Sigmoid colon (tissue), 7 donors: ENCODE data around the gene PLCH1. TPM values are rescaled to one million over a fixed set of nuclear protein-coding genes. Genes with fewer than 3 reads are reported as not detected.

Source experiments
- DNase-seq: peaks from one replicate; pipeline ENCODE4 v3.0.0-alpha.2; 2019
- H3K27ac ChIP-seq, 4 donors: fragments of 200-600 bp; sonication (generic); one replicate each; pipeline ENCODE4 v1.5.1; 2016 to 2019; ENCODE audit warnings: mild to moderate bottlenecking in 1 of 4
- H3K27me3 ChIP-seq, 3 donors: fragments of 200-600 bp; sonication (generic); one replicate each; pipeline ENCODE4 v1.5.1; 2019; ENCODE audit warnings: mild to moderate bottlenecking in 1 of 3
- H3K36me3 ChIP-seq, 4 donors: fragments of 200-600 bp; sonication (generic); one replicate each; pipeline ENCODE4 v1.5.1; 2016 to 2019
- H3K4me1 ChIP-seq, 4 donors: fragments of 200-600 bp; sonication (generic); one replicate each; pipeline ENCODE4 v1.5.1; 2017 to 2019
- H3K4me3 ChIP-seq, 4 donors: fragments of 200-600 bp; sonication (generic); one replicate each; pipeline ENCODE4 v1.5.1; 2017 to 2019; ENCODE audit warnings: mild to moderate bottlenecking in 2 of 4, moderate library complexity in 1 of 4
- H3K9me3 ChIP-seq, 4 donors: fragments of 200-600 bp in 3 of 4; sonication (generic) in 3 of 4; one replicate each; pipeline versions ENCODE4 v1.5.1 to v1.6.1; 2013 to 2019
- EP300 ChIP-seq, 4 donors: sonication (generic); formaldehyde crosslinking; IDR thresholded peaks; one replicate each; pipeline ENCODE4 v1.6.1; 2017; ENCODE audit warnings: antibody characterized with exemption in 4 of 4
- POLR2A ChIP-seq, 2 donors: fragments of 450-650 bp; IDR thresholded peaks; one replicate each; pipeline ENCODE4 v1.6.1; 2016; ENCODE audit warnings: antibody characterized with exemption in 2 of 2, mild to moderate bottlenecking in 2 of 2, moderate library complexity in 2 of 2
- POLR2AphosphoS5 ChIP-seq, 4 donors: sonication (generic); formaldehyde crosslinking; IDR thresholded peaks; one replicate each; pipeline ENCODE4 v1.6.1; 2017; ENCODE audit warnings: antibody characterized with exemption in 4 of 4
- WGBS, 2 donors: extraction: QIAGEN DNeasy Blood & Tissue Kit; methylation state at CpG; one replicate each; pipeline ENCODE4 v1.1.7; 2013; 5-methylcytosine and 5-hydroxymethylcytosine counted together
- intact Hi-C: fragments of 100-400 bp; cut with DNase I; formaldehyde crosslinking; loops from one replicate; pipeline ENCODE4 v1.15.1; 2023
- polyA plus RNA-seq, 3 donors: library from polyadenylated mRNA; stranded (reverse); fragments of 200-250 nt; gene quantifications; one replicate each; pipeline ENCODE4 v1.2.3, GENCODE V29; 2013
- total RNA-seq, 4 donors: library from RNA; depleted of rRNA; stranded (reverse); fragments of >200 nt; gene quantifications; one replicate each; pipeline ENCODE4 v1.1.0, GENCODE V29; 2016
- TF ChIP-seq, protein P1 (sequence below), 4 experiments: fragments of 450-650 bp in 3 of 4; fragments of 200-600 bp in 1 of 4; IDR thresholded peaks; one replicate each; pipeline ENCODE4 v1.5.1; 2016 to 2019; ENCODE audit warnings: antibody characterized with exemption in 4 of 4, mild to moderate bottlenecking in 3 of 4, moderate library complexity in 2 of 4
- donor health status: healthy with polysubstance abuse.
- donor health status: Bipolar disorder and iron deficiency.
- donor health status: healthy.

The PLCH1 gene
- total and polyA plus RNA-seq, 7 donors = 0.36 to 1.9 (median 0.83) TPM

DNA sequence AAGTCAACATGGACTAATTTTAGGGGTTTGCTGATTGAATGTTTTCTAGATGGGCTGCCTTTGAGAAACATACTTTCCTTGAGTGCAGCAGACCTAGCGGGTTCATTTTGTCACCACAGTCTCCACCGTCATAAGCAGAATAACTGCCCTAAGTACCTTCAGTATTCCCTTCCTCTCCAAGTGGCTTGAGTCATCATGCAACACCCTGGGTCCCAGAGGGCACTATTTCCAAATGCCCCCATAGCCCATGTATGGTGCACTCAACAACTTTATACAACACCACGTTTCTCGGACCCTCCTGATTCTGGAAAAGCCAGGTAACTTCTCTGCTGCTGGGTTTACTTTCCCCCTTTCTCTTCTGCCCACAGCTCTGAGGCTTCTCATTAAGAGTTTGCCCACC is 300.1 kb downstream of the PLCH1 start:
- DNase-seq = no peak
- Histone ChIP-seq H3K4me1 (no peaks in the 10 kb centered on the region), H3K36me3 (no peaks in the 10 kb centered on the region), H3K4me3 (no peak overlapping the region), H3K27ac (no peak overlapping the region), H3K9me3 (no peaks in the 10 kb centered on the region), H3K27me3 (no peaks in the 10 kb centered on the region)
- intact Hi-C loops = no loop called here
- TF ChIP-seq, protein P1, sequence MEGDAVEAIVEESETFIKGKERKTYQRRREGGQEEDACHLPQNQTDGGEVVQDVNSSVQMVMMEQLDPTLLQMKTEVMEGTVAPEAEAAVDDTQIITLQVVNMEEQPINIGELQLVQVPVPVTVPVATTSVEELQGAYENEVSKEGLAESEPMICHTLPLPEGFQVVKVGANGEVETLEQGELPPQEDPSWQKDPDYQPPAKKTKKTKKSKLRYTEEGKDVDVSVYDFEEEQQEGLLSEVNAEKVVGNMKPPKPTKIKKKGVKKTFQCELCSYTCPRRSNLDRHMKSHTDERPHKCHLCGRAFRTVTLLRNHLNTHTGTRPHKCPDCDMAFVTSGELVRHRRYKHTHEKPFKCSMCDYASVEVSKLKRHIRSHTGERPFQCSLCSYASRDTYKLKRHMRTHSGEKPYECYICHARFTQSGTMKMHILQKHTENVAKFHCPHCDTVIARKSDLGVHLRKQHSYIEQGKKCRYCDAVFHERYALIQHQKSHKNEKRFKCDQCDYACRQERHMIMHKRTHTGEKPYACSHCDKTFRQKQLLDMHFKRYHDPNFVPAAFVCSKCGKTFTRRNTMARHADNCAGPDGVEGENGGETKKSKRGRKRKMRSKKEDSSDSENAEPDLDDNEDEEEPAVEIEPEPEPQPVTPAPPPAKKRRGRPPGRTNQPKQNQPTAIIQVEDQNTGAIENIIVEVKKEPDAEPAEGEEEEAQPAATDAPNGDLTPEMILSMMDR (IDR thresholded peaks at IDR 0.05) = no peak
- TF ChIP-seq POLR2AphosphoS5 (IDR thresholded peaks at IDR 0.05) = no peak
- 96 to 97% methylated on average over 4 of the region's 4 CpGs for WGBS, 2 donors

DNA sequence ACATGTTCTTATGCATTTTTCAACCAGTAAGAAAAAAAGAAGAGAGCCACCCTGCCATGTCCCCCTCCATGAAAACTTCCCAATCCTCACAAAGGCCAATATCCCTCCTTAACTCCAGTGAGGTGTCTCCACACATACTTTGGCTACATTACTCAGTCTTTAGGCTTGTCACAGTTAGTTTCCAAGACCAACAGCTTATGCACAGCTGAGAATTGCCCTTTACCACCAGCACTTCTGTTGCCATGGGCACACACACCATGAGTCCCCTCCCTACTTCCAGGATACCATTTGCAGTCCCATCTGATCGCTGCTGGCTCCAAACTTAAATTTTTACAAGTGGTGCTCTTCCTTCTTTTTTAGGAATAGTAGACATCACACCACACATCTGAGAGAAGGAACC is 301.1 kb downstream of the PLCH1 start:
- TF ChIP-seq POLR2AphosphoS5 (IDR thresholded peaks at IDR 0.05) = no peak
- intact Hi-C loops = no loop called here
- Histone ChIP-seq H3K9me3 (no peaks in the 10 kb centered on the region), H3K36me3 (no peaks in the 10 kb centered on the region), H3K4me1 (no peaks in the 10 kb centered on the region), H3K27me3 (no peaks in the 10 kb centered on the region), H3K4me3 (no peak overlapping the region), H3K27ac (no peak overlapping the region)
- 87 to 93% methylated on average over 1 of the region's 1 CpG for WGBS, 2 donors
- DNase-seq = no peak

DNA sequence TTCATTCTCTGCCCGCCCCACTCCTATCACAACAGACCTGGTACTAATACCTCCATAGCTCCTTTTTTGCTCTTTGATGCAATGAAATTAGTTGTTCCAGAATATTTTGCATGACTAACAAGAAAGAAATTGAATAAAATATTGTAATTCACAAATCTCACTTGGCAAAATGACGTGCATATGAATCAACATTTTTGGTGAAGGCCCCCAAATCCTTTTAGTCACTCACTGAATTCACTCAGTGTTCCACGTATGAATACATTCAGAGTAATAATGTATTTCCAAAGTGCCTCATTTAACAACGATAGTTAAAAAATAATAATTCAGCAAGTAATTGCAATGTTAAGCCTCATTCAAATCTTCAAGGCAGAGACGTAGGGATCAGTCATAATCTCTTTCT is 302.8 kb downstream of the PLCH1 start:
- intact Hi-C loops = no loop called here
- no peaks in the 10 kb centered on the region for H3K9me3 ChIP-seq
- DNase-seq = no peak
- H3K4me1 ChIP-seq = no peaks in the 10 kb centered on the region
- H3K27ac ChIP-seq = no peak overlapping the region
- H3K27me3 ChIP-seq = no peaks in the 10 kb centered on the region
- TF ChIP-seq POLR2AphosphoS5 (IDR thresholded peaks at IDR 0.05) = no peak
- TF ChIP-seq POLR2A (IDR thresholded peaks at IDR 0.05) = no peak
- no peak for TF ChIP-seq EP300 (IDR thresholded peaks at IDR 0.05)
- TF ChIP-seq, protein P1 (IDR thresholded peaks at IDR 0.05) = no peak
- H3K4me3 ChIP-seq = no peak overlapping the region
- H3K36me3 ChIP-seq = no peaks in the 10 kb centered on the region
- WGBS, 2 donors = 90 to 93% methylated on average over 5 of the region's 5 CpGs

DNA sequence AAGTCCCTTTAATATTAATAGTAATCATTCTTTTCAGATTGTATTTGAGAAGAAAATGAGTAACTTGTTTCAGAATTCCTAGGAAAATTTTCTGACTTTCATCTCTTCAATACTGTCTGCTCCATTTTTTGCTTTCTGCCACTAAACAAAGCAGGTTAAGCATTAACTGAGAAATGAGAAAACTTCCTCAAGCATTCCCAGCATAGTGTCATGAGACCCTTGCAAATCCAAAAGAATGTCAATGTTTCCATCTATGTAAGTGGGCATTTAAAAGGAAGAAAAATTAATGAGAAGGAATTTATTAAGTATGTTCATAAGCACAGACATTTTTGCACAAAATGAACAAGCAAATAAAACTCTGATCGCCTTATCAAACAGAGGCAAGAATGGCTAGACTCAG is 303.4 kb downstream of the PLCH1 start:
- H3K4me1 ChIP-seq = no peaks in the 10 kb centered on the region
- DNase-seq = no peak
- WGBS, 2 donors = 94 to 96% methylated on average over 1 of the region's 1 CpG
- no peak overlapping the region for H3K27ac ChIP-seq
- no peaks in the 10 kb centered on the region for H3K27me3 ChIP-seq
- H3K36me3 ChIP-seq = no peaks in the 10 kb centered on the region
- TF ChIP-seq, protein P1 (IDR thresholded peaks at IDR 0.05) = no peak
- TF ChIP-seq POLR2AphosphoS5 (IDR thresholded peaks at IDR 0.05) (no peak), POLR2A (IDR thresholded peaks at IDR 0.05) (no peak), EP300 (IDR thresholded peaks at IDR 0.05) (no peak)
- no peak overlapping the region for H3K4me3 ChIP-seq
- H3K9me3 ChIP-seq = no peaks in the 10 kb centered on the region
- intact Hi-C loops = no loop called here

DNA sequence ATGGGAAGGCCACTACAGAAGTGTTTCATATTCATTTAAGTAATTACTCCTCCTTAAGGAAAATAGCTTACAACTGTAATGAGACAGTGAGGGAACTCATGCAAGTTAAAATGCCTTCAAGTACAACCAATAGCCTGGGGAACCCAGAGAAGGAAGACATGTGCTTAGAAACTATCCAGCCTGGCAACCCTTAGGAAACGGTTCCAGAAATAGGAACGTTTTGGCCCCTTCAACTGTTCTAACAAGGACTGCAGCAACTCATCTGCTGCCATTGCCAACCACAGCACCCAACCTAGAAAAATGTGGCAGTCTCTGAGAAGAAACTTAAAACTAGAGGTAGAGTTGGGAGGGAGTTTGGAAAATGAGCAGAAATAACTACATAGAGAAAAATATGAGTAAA is 303.8 kb downstream of the PLCH1 start:
- Histone ChIP-seq H3K4me1 (no peaks in the 10 kb centered on the region), H3K27me3 (no peaks in the 10 kb centered on the region), H3K4me3 (no peak overlapping the region), H3K27ac (no peak overlapping the region), H3K9me3 (no peaks in the 10 kb centered on the region), H3K36me3 (no peaks in the 10 kb centered on the region)
- intact Hi-C loops = no loop called here
- DNase-seq = no peak
- TF ChIP-seq POLR2A (IDR thresholded peaks at IDR 0.05) (no peak), EP300 (IDR thresholded peaks at IDR 0.05) (no peak), POLR2AphosphoS5 (IDR thresholded peaks at IDR 0.05) (no peak)
- TF ChIP-seq, protein P1 (IDR thresholded peaks at IDR 0.05) = no peak
- 80 to 82% methylated on average over 2 of the region's 2 CpGs for WGBS, 2 donors
